HCT116 (cell line): Measurements from ENCODE around the gene TOMM70. TPM values are rescaled to one million over a fixed set of nuclear protein-coding genes. Genes with fewer than 3 reads are reported as not detected.

Source experiments
- ATAC-seq: fragments of 200-7000 bp; cut with Tn5 transposase; 2 replicates; pipeline ENCODE4 v1.9.1; 2020; ENCODE audit warnings: mild to moderate bottlenecking, moderate library complexity
- BruUV-seq: library from RNA; stranded (reverse); fragments of 400-500 nt; replicated peaks from 2 replicates; lab custom pipeline; 2021; lab: Mats Ljungman, UMichigan
- CTCF ChIA-PET: fragments of 300-600 bp; sonication (Branson Sonifier 250); formaldehyde crosslinking; loops from one replicate; lab custom pipeline; 2021; ENCODE audit warnings: antibody characterized with exemption; lab: Charles Lee
- POLR2A ChIA-PET: fragments of 300-600, 350-600 bp; sonication (Branson Sonifier 250); formaldehyde crosslinking; loops from one replicate; lab custom pipeline; 2021; ENCODE audit warnings: antibody characterized with exemption; lab: Charles Lee
- RAD21 ChIA-PET, 2 experiments: fragments of 300-600 bp; sonication (Branson Sonifier 250); formaldehyde crosslinking; loops; one replicate each; lab custom pipeline; 2023; ENCODE audit warnings: low total read pairs in 2 of 2; ENCODE audit not compliant: uncharacterized antibody in 2 of 2, unreplicated experiment in 2 of 2, low non-redundant PET in 1 of 2; lab: Charles Lee
- DNase-seq: peaks from one replicate; pipeline ENCODE4 v3.0.0-alpha.2; 2010; ENCODE audit warnings: low read depth, low spot score
- H2AFZ ChIP-seq: fragments of 200-600 bp; shearing (Covaris generic), sonication (generic); 2 replicates; pipeline ENCODE4 v1.6.1; 2017; ENCODE audit warnings: low read depth, mixed run types, mixed read lengths, antibody characterized with exemption, low read length; ENCODE audit not compliant: poor library complexity, severe bottlenecking
- H3K27ac ChIP-seq: 2 replicates; pipeline ENCODE4 v1.5.1; 2012; ENCODE audit warnings: low read depth, low read length
- H3K27me3 ChIP-seq: fragments of 200-600 bp; sonication (generic); 2 replicates; pipeline ENCODE4 v1.6.1; 2016; ENCODE audit warnings: mixed run types, low read length, mixed read lengths; ENCODE audit not compliant: insufficient read depth
- H3K36me3 ChIP-seq, 2 experiments: fragments of 200-500 bp in 1 of 2; fragments of 200-600 bp in 1 of 2; sonication (Bioruptor generic) in 1 of 2; sonication (generic) in 1 of 2; 2 replicates each; pipeline versions ENCODE4 v1.5.1 to v1.6.1; 2014 to 2016; ENCODE audit warnings: low read length in 2 of 2, inconsistent platforms in 1 of 2, mixed read lengths in 1 of 2, mixed run types in 1 of 2; ENCODE audit not compliant: insufficient read depth in 2 of 2, control insufficient read depth in 1 of 2
- H3K4me1 ChIP-seq, 2 experiments: fragments of 200-600 bp in 1 of 2; sonication (generic) in 1 of 2; 2 replicates each; pipeline versions ENCODE4 v1.5.1 to v1.6.1; 2012 to 2017; ENCODE audit warnings: low read length in 2 of 2, inconsistent platforms in 1 of 2, mild to moderate bottlenecking in 1 of 2, mixed read lengths in 1 of 2, mixed run types in 1 of 2, moderate library complexity in 1 of 2; ENCODE audit not compliant: insufficient read depth in 2 of 2, control insufficient read depth in 1 of 2
- H3K4me2 ChIP-seq: fragments of 200-600 bp; sonication (generic); 2 replicates; pipeline ENCODE4 v1.6.1; 2017; ENCODE audit warnings: mixed run types, low read length, mixed read lengths
- H3K4me3 ChIP-seq, 2 experiments: fragments of 200-600 bp in 1 of 2; sonication (generic) in 1 of 2; replicated peaks in 1 of 2; 2 replicates each; pipeline ENCODE4 v1.5.1; 2011 to 2016; ENCODE audit warnings: low read length in 2 of 2, control low read depth in 1 of 2, low read depth in 1 of 2, mild to moderate bottlenecking in 1 of 2, mixed read lengths in 1 of 2, mixed run types in 1 of 2
- H3K79me2 ChIP-seq: fragments of 200-600 bp; sonication (generic); 2 replicates; pipeline ENCODE4 v1.6.1; 2017; ENCODE audit warnings: mild to moderate bottlenecking, mixed run types, low read length, moderate library complexity, mixed read lengths; ENCODE audit not compliant: insufficient read depth
- H3K9ac ChIP-seq: fragments of 200-600 bp; sonication (generic); 2 replicates; pipeline ENCODE4 v1.6.1; 2016; ENCODE audit warnings: low read length, mixed read lengths
- H3K9me2 ChIP-seq: fragments of 200-600 bp; sonication (generic), shearing (Covaris generic); 2 replicates; pipeline ENCODE4 v1.6.1; 2017; ENCODE audit warnings: mixed run types, mild to moderate bottlenecking, moderate library complexity; ENCODE audit not compliant: insufficient read depth
- H3K9me3 ChIP-seq, 2 experiments: fragments of 200-500 bp in 1 of 2; fragments of 200-600 bp in 1 of 2; sonication (Bioruptor generic) in 1 of 2; sonication (generic) in 1 of 2; 2 replicates each; pipeline ENCODE4 v1.6.1; 2014 to 2017; ENCODE audit warnings: low read length in 2 of 2, mixed read lengths in 2 of 2, inconsistent platforms in 1 of 2, low read depth in 1 of 2, mild to moderate bottlenecking in 1 of 2, mixed run types in 1 of 2, moderate library complexity in 1 of 2; ENCODE audit not compliant: control insufficient read depth in 1 of 2, insufficient read depth in 1 of 2
- H4K20me1 ChIP-seq: fragments of 200-600 bp; sonication (generic), shearing (Covaris generic); 2 replicates; pipeline ENCODE4 v1.6.1; 2017; ENCODE audit warnings: mixed run types, mild to moderate bottlenecking, moderate library complexity; ENCODE audit not compliant: insufficient read depth
- CEBPB ChIP-seq: IDR thresholded peaks from 2 replicates; pipeline ENCODE4 v1.6.1; 2012; ENCODE audit warnings: low read depth
- CTCF ChIP-seq, 3 experiments: fragments of 200-600 bp in 1 of 3; sonication (generic) in 1 of 3; IDR thresholded peaks in 2 of 3; conservative IDR thresholded peaks in 1 of 3; 2 replicates each; pipeline ENCODE4 v1.5.1; 2012 to 2017; ENCODE audit warnings: low read depth in 2 of 3, low read length in 2 of 3, antibody characterized with exemption in 1 of 3, borderline replicate concordance in 1 of 3, control low read depth in 1 of 3, mild to moderate bottlenecking in 1 of 3, mixed read lengths in 1 of 3, mixed run types in 1 of 3, moderate library complexity in 1 of 3; ENCODE audit not compliant: insufficient read depth in 1 of 3
- EGR1 ChIP-seq: IDR thresholded peaks from 2 replicates; pipeline ENCODE4 v1.6.1; 2012; ENCODE audit warnings: low read depth
- EZH2 ChIP-seq: fragments of 200-600 bp; sonication (generic); IDR thresholded peaks from 2 replicates; pipeline ENCODE4 v1.6.1; 2017; ENCODE audit warnings: antibody characterized with exemption, mixed run types
- EZH2phosphoT487 ChIP-seq: fragments of 200-600 bp; IDR thresholded peaks from 2 replicates; pipeline ENCODE4 v1.6.1; 2018; ENCODE audit warnings: antibody characterized with exemption, borderline replicate concordance
- MAX ChIP-seq: IDR thresholded peaks from 2 replicates; pipeline ENCODE4 v1.6.1; 2012
- POLR2AphosphoS5 ChIP-seq: IDR thresholded peaks from 2 replicates; pipeline ENCODE4 v1.6.1; 2011; ENCODE audit warnings: mild to moderate bottlenecking, low read depth, low read length, moderate library complexity
- REST ChIP-seq: IDR thresholded peaks from 2 replicates; pipeline ENCODE4 v1.6.1; 2012; ENCODE audit warnings: low read depth
- SIN3A ChIP-seq: IDR thresholded peaks from 2 replicates; pipeline ENCODE4 v1.6.1; 2012; ENCODE audit warnings: low read depth
- SP1 ChIP-seq: IDR thresholded peaks from 2 replicates; pipeline ENCODE4 v1.6.1; 2012; ENCODE audit warnings: low read depth
- TCF7L2 ChIP-seq: IDR thresholded peaks from 2 replicates; pipeline ENCODE4 v1.7.0; 2011; ENCODE audit warnings: borderline replicate concordance, inconsistent platforms; ENCODE audit not compliant: insufficient read depth, insufficient read length; ENCODE audit errors: extremely low read depth
- YY1 ChIP-seq: IDR thresholded peaks from 2 replicates; pipeline ENCODE4 v1.6.1; 2011; ENCODE audit warnings: low read length, low read depth, moderate library complexity, mild to moderate bottlenecking; ENCODE audit not compliant: insufficient replicate concordance; ENCODE audit errors: extremely low read depth
- ZBTB33 ChIP-seq: IDR thresholded peaks from 2 replicates; pipeline ENCODE4 v1.6.1; 2011; ENCODE audit warnings: mild to moderate bottlenecking, low read length, moderate library complexity; ENCODE audit not compliant: insufficient replicate concordance; ENCODE audit errors: extremely low read depth
- ZNF274 ChIP-seq: fragments of 200-500 bp; sonication (Bioruptor generic); IDR thresholded peaks from 2 replicates; pipeline ENCODE4 v1.6.1; 2014; ENCODE audit warnings: mild to moderate bottlenecking, low read depth, low read length, inconsistent platforms
- intact Hi-C: fragments of 100-400 bp; cut with micrococcal nuclease; formaldehyde crosslinking; loops from 2 replicates; pipeline ENCODE4 v1.10.0; 2022
- total RNA-seq: library from RNA; stranded (reverse); gene quantifications from one replicate; pipeline ENCODE4 v1.2.1, GENCODE V29; 2021; ENCODE audit not compliant: unreplicated experiment

TOMM70 gene
- total RNA-seq, 1 experiment from 2014 or later = 54.9 TPM

- no peaks in the 10 kb centered on the region for H4K20me1 ChIP-seq
- DNase-seq (no peak), ATAC-seq (no peak)
- H3K79me2 ChIP-seq = no peaks in the 10 kb centered on the region
- no peak overlapping the region for H3K4me2 ChIP-seq
- TF ChIP-seq YY1 (no peak), EZH2 (no peak), POLR2AphosphoS5 (no peak), CEBPB (no peak), SIN3A (no peak), ZNF274 (no peak), CTCF (IDR thresholded peaks at IDR 0.05 in 2 of 3, conservative IDR thresholded peaks at IDR 0.05 in 1 of 3; ENCODE audit: borderline replicate concordance in 1 of 3, insufficient read depth in 1 of 3, low read depth in 2 of 3, low read length in 2 of 3) (no peak), EGR1 (no peak), TCF7L2 (no peak), EZH2phosphoT487 (no peak), SP1 (no peak), MAX (no peak), ZBTB33 (no peak), REST (no peak)
- no peak overlapping the region for H3K27ac ChIP-seq
- H3K4me1 ChIP-seq = peaks cover 0 to 4% of the 10 kb centered on the region in 2 experiments; a peak in 1 of 4 replicates
- ChIA-PET POLR2A (no interaction called here), CTCF (no interaction called here), RAD21 (no interaction called here)
- H3K9me2 ChIP-seq = no peaks in the 10 kb centered on the region
- H3K9ac ChIP-seq = no peak overlapping the region
- H3K36me3 ChIP-seq = no peaks in the 10 kb centered on the region
- no peak overlapping the region for H3K4me3 ChIP-seq
- no TSS peak for BruUV-seq
- H2AFZ ChIP-seq = no peak overlapping the region
- peaks cover 12% of the 10 kb centered on the region for H3K27me3 ChIP-seq
- no peaks in the 10 kb centered on the region for H3K9me3 ChIP-seq
- intact Hi-C loops = no loop called here
Observed at GRCh38 chr3:100427699-100428098, 26.8 kb upstream of the TOMM70 start.
